HG03442 (cell line): ENCODE results near the gene SLC1A3.

Experiments used
- ATAC-seq: cut with Tn5 transposase; IDR thresholded peaks from one replicate; pipeline ENCODE4 v1.9.1; 2021; ENCODE audit warnings: mild to moderate bottlenecking, moderate library complexity; ENCODE audit not compliant: unreplicated experiment

The SLC1A3 gene

GRCh38 chr5:36599986-36600779 lies 6.2 kb upstream of the SLC1A3 start:
- no peak for ATAC-seq

DNA sequence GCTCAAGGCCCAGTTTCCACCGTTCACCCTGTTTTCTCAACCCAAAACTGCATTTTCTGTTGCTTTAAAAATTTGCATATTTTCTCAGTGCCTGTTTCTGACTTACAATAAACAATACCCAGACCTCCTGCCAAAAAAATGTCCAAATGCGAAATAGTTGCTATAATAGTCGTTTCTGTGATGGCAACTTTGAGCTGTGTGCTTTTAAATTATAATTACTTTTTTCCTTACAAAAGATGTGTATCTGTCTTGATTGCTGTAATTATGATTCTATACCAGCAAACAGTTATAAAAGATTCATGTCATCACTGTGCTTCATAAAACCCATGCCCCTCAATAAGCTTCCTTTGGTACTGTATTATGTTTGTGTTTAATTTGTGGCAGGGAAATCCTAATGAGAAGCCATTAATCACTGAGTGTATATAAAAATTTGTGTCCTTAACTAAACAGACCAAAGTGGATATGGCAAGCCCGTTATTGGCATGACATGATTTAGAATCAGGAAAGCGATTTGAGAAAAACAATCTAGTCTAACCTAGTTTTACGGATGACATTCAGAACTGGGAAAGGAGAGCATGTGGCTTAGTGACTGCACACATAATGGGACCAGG lies 5.4 kb upstream of the SLC1A3 start:
- no peak for ATAC-seq

DNA sequence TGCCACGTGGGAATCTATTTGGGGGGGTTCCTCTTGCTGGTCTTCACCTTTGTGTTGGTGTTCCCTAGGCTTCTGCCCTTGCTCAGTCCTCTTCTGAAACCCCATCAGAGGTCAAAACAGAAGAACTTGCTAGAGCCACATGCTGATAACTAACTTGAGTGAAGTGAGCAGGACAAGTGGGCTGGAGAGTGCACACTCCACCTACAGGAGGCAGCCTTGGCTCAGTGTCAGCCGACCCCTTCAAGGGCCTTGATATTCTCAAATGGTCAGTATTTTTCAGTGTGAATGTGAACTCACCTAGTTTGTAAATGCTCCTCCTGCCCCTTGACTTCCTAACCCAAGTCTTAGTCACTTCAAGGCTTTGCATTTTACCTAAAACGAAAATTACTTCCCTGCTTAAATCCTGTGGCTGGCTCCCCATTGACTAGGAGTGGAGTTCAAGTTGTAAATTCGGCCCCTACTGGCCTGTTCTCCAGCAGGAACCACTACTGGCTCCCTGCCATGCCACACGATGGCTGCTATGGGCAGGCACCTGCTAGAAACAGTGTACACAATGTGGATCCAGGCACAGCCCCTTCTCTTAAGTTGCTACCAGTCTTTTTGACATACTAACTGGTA lies 3.6 kb upstream of the SLC1A3 start:
- no peak for ATAC-seq

DNA sequence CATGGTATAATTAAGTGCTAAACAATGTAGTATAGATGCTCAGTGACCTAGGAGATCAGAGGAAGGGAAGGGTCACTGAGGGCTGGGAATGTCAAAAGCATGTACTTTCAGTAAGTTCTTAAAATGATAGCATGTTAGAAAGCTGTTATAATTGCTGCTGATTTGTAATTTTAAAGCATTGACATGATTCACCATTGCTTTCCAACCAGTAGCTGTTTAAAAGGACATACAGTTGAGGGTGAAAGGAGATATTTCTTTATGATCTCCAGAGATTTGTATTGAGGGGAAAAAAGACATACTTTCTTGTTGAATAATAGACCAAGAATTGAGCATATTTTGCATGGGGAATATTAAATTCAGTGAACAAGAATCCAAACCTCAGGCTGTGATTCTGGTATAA lies 1.2 kb upstream of the SLC1A3 start:
- ATAC-seq = no peak

GRCh38 chr5:36606036-36606427 lies 374 bp upstream of the SLC1A3 start:
- ATAC-seq = no peak

DNA sequence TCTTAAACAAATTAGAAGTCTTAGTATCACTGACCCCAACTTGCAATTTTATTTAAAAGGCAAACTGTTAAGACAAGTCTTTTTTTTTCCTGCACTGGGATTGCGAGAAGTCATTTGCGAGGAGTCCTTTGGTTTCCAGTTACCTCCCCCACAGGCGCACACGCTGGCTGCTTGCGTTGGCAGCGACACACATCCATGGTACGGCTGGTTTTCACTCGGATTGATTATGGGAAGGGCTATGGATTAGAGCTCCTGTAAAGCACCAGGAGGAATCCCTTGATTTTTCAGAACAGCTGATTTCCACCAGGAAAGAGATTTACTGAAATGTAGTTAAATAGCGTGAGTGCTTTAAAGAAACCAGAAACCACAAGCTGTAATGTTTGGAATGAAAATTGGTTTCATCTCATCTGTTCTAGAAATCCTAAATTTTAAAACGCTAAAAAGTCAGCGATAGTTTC lies 737 bp downstream of the SLC1A3 start:
- no peak for ATAC-seq

DNA sequence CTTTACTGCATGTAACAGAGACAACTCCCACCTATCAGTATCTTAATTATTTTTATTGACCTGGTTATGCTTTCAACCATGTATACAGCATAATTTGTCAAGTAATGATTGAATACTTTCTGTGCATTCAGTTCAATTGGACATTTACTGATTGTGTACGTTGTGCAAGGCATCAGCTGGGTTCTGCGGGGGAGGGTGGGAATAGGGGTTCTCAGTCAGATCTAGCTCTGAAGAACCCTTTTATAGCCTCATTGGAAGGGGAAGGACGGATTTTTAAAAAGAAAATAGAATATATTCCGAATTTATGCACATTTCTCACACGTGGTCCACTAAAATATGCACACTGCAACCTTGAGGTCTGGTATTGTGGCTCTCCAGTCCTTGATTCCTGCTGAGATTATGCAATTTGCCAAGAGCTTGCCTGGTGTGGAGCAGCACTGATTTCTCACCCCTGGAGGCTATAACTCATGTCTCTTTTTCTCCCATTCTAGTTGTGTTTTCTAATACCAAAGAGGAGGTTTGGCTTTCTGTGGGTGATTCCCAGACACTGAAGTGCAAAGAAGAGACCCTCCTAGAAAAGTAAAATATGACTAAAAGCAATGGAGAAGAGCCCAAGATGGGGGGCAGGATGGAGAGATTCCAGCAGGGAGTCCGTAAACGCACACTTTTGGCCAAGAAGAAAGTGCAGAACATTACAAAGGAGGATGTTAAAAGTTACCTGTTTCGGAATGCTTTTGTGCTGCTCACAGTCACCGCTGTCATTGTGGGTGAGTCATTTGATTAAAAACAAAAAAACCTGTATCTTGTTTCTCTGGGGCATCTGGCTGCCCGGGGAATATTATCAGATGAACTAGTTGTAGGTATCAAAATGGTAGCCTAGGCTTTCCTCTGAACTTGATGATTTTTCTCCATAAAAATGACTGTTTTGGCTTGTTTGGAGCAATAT lies 1.7 kb downstream of the SLC1A3 start:
- no peak for ATAC-seq

- ATAC-seq = no peak
Measured at GRCh38 chr5:36610621-36611020, 4.2 kb downstream of the SLC1A3 start.

- ATAC-seq = no peak
Measured at GRCh38 chr5:36611520-36612274, 5.3 kb downstream of the SLC1A3 start.

- no peak for ATAC-seq
Measured at GRCh38 chr5:36613241-36613640, 6.8 kb downstream of the SLC1A3 start.

GRCh38 chr5:36613771-36614656 lies 7.6 kb downstream of the SLC1A3 start:
- no peak for ATAC-seq

DNA sequence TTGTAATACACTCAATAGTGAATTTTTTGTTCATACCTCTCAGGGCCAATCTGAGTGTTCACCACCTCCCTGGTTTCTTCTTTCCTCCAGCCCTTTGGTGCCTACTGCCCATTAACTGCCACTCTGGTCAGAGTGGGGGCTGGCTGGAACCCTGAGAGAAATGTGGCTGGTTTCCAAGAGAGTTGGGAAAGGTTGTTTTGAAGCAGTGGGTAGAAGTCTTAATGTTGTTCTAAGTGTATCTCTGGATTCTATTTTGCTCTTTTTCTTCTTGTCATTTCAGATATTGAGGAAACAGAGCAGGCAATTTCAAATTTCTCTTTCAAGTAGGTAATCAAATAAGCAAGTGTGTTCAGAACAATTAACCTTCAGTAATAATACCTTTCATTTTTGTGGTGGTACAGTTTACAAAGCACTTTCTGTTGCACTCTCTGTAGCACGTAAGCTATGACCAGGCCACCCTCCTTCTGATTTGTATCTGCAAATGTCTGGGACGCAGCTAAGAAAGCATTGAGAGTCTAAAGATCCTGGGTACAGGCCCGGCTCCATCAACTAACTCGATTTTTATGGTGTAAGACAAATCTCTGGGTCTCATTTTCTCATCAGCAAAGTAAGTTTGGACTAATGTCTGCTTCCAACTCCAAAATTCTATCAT lies 8.4 kb downstream of the SLC1A3 start:
- no peak for ATAC-seq

- no peak for ATAC-seq
Measured at GRCh38 chr5:36619012-36619635, 12.7 kb downstream of the SLC1A3 start.

DNA sequence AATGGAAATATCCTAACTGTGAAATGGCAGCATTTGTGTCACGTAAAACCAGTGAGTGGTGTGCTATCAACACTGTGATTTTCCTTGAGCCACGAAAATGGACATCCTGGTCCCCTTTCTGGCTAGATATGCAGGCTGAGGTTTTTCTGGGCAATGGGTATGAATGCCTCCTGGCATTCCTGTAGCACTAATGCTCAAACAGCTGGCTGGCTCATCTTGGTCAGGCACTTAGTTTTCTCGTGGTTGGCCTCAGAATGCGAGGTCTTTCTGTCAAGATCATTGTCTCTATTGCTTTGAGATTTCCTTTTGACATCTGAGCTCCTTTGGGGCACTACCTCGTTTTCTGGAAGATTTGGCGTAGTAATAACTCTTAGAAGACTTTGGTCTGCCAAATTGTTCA lies 15.6 kb downstream of the SLC1A3 start:
- ATAC-seq = no peak

GRCh38 chr5:36623832-36624231 lies 17.4 kb downstream of the SLC1A3 start:
- no peak for ATAC-seq

- no peak for ATAC-seq
Measured at GRCh38 chr5:36624277-36624676, 17.9 kb downstream of the SLC1A3 start.

GRCh38 chr5:36628695-36629094 lies 22.3 kb downstream of the SLC1A3 start:
- ATAC-seq = no peak

GRCh38 chr5:36629729-36630128 lies 23.3 kb downstream of the SLC1A3 start:
- ATAC-seq = no peak
